Neural cell (in vitro differentiated cells): Measurements from ENCODE around the gene CHST6.

Experiments
- EP300 ChIP-seq: fragments of 450-650 bp; conservative IDR thresholded peaks from 2 replicates; pipeline ENCODE4 v1.6.1; 2014; ENCODE audit warnings: antibody characterized with exemption, mild to moderate bottlenecking, moderate library complexity; ENCODE audit not compliant: poor library complexity, severe bottlenecking
- EZH2 ChIP-seq: fragments of 200-600, 300-800 bp; shearing (Covaris generic), sonication (generic); IDR thresholded peaks from 2 replicates; pipeline ENCODE4 v1.6.1; 2014; ENCODE audit warnings: antibody characterized with exemption, low read length, borderline replicate concordance, mild to moderate bottlenecking; ENCODE audit not compliant: insufficient read depth, poor library complexity, severe bottlenecking
- POLR2AphosphoS5 ChIP-seq: IDR thresholded peaks from 2 replicates; pipeline ENCODE4 v1.6.1; 2012
- RAD21 ChIP-seq: fragments of 450-650 bp; conservative IDR thresholded peaks from 2 replicates; pipeline ENCODE4 v1.6.1; 2014; ENCODE audit warnings: antibody characterized with exemption, mild to moderate bottlenecking, moderate library complexity
- TAF1 ChIP-seq: IDR thresholded peaks from 2 replicates; pipeline ENCODE4 v1.6.1; 2012; ENCODE audit warnings: low read depth
- TF ChIP-seq, protein P1 (sequence below): fragments of 450-650 bp; IDR thresholded peaks from 2 replicates; pipeline ENCODE4 v1.5.1; 2014; ENCODE audit warnings: antibody characterized with exemption, mild to moderate bottlenecking, moderate library complexity; ENCODE audit not compliant: poor library complexity, severe bottlenecking

DNA sequence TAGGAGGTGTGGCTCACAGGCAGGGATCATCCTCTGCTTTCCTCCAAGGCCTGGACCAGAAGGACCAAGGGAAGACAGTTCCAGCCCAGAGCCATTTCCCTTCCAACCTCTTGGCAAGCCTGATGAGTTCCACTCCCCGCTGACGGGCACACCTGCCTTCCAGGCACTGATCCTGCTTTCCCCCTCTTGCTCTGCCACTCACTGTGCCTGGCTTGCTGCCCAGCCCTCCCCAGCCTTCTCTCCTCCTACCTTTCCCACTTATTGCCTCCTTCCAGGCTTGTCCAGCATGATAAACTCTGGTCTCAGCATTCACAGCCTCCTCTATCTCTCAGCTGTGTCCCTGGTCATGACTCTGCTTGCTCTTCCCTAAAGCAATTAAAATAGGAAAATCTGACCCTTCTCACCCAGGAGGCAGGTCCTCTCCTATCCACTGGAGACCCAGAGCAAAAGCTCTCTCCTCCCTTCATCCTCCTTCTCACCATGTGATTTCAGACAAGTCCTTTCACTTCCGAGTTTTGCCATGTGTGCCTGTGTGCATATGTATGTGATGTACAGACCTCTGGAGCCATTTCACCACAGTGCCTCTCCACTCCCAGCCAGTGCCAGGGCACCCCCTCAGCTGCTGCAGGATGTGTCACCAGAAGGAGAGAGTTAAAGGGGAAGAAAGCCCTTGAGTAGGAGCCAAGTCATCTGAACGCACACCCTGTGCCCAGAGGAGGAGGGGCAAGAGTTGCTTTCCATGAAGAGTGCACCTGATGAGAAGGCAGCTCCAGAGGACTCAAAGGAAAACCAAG is 17.4 kb downstream of the CHST6 start:
- TF ChIP-seq EP300: no peak
- TF ChIP-seq, protein P1, sequence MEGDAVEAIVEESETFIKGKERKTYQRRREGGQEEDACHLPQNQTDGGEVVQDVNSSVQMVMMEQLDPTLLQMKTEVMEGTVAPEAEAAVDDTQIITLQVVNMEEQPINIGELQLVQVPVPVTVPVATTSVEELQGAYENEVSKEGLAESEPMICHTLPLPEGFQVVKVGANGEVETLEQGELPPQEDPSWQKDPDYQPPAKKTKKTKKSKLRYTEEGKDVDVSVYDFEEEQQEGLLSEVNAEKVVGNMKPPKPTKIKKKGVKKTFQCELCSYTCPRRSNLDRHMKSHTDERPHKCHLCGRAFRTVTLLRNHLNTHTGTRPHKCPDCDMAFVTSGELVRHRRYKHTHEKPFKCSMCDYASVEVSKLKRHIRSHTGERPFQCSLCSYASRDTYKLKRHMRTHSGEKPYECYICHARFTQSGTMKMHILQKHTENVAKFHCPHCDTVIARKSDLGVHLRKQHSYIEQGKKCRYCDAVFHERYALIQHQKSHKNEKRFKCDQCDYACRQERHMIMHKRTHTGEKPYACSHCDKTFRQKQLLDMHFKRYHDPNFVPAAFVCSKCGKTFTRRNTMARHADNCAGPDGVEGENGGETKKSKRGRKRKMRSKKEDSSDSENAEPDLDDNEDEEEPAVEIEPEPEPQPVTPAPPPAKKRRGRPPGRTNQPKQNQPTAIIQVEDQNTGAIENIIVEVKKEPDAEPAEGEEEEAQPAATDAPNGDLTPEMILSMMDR: no peak
- TF ChIP-seq EZH2: no peak
- no peak for TF ChIP-seq POLR2AphosphoS5
- no peak for TF ChIP-seq TAF1
- TF ChIP-seq RAD21: no peak
